Panc1 (cell line): ENCODE results near the gene DAPP1. TPM values are rescaled to one million over a fixed set of nuclear protein-coding genes. Genes with fewer than 3 reads are reported as not detected.

Experiments used
- ATAC-seq: fragments of 200-7000 bp; cut with Tn5 transposase; 2 replicates; pipeline ENCODE4 v1.9.1; 2020; ENCODE audit warnings: mild to moderate bottlenecking, moderate library complexity
- BruUV-seq: library from RNA; stranded (reverse); fragments of 400-500 nt; replicated peaks from 2 replicates; lab custom pipeline; 2021; lab: Mats Ljungman, UMichigan
- CTCF ChIA-PET: fragments of 300-600 bp; sonication (Branson Sonifier 250); formaldehyde crosslinking; loops from one replicate; lab custom pipeline; 2022; ENCODE audit warnings: antibody characterized with exemption; lab: Charles Lee
- POLR2A ChIA-PET: fragments of 300-600 bp; sonication (Branson Sonifier 250); formaldehyde crosslinking; loops from one replicate; lab custom pipeline; 2022; ENCODE audit warnings: antibody characterized with exemption; lab: Charles Lee
- DNase-seq: peaks from one replicate; pipeline ENCODE4 v3.0.0-alpha.2; 2010; ENCODE audit warnings: low read depth, low spot score
- H3K27ac ChIP-seq: 2 replicates; pipeline ENCODE4 v1.5.1; 2011; ENCODE audit warnings: mild to moderate bottlenecking, low read length, inconsistent platforms
- H3K27me3 ChIP-seq: fragments of 200-500 bp; sonication (Bioruptor generic); 2 replicates; pipeline ENCODE4 v1.6.0; 2014; ENCODE audit warnings: low read length, inconsistent platforms; ENCODE audit not compliant: control insufficient read depth, insufficient read depth
- H3K36me3 ChIP-seq: fragments of 200-500 bp; sonication (Bioruptor generic); 2 replicates; pipeline ENCODE4 v1.5.1; 2014; ENCODE audit warnings: inconsistent platforms, mild to moderate bottlenecking, low read length, moderate library complexity; ENCODE audit not compliant: control insufficient read depth, insufficient read depth
- H3K4me1 ChIP-seq: 2 replicates; pipeline ENCODE4 v1.5.1; 2011; ENCODE audit warnings: inconsistent platforms, mild to moderate bottlenecking, low read length, moderate library complexity; ENCODE audit not compliant: control insufficient read depth, insufficient read depth
- H3K4me3 ChIP-seq, 2 experiments: 2 replicates each; pipeline ENCODE4 v1.5.1; 2011 to 2012; ENCODE audit warnings: low read depth in 2 of 2, low read length in 2 of 2, mild to moderate bottlenecking in 2 of 2, inconsistent platforms in 1 of 2, moderate library complexity in 1 of 2
- H3K9me3 ChIP-seq: fragments of 200-500 bp; sonication (Bioruptor generic); 2 replicates; pipeline ENCODE4 v1.5.1; 2014; ENCODE audit warnings: low read depth, mild to moderate bottlenecking, inconsistent platforms, low read length, moderate library complexity; ENCODE audit not compliant: control insufficient read depth, insufficient read depth
- CTCF ChIP-seq: fragments of 450-650 bp; IDR thresholded peaks from 2 replicates; pipeline ENCODE4 v1.5.1; 2017; ENCODE audit warnings: mild to moderate bottlenecking
- POLR2AphosphoS5 ChIP-seq: IDR thresholded peaks from 2 replicates; pipeline ENCODE4 v1.6.1; 2012; ENCODE audit warnings: mild to moderate bottlenecking, low read depth, low read length, moderate library complexity
- REST ChIP-seq, 2 experiments: IDR thresholded peaks; 2 replicates each; pipeline ENCODE4 v1.6.1; 2011 to 2012; ENCODE audit warnings: low read depth in 2 of 2, control low read depth in 1 of 2, low read length in 1 of 2, mild to moderate bottlenecking in 1 of 2, moderate library complexity in 1 of 2; ENCODE audit not compliant: insufficient read depth in 1 of 2
- SIN3A ChIP-seq: IDR thresholded peaks from 2 replicates; pipeline ENCODE4 v1.6.1; 2012; ENCODE audit warnings: low read depth, mild to moderate bottlenecking, low read length, moderate library complexity, borderline replicate concordance; ENCODE audit not compliant: insufficient read depth
- TCF7L2 ChIP-seq: IDR thresholded peaks from 2 replicates; pipeline ENCODE4 v1.6.1; 2011; ENCODE audit warnings: mild to moderate bottlenecking, low read depth, low read length, inconsistent platforms
- in situ Hi-C: cut with HindIII; loops from 2 replicates; pipeline ENCODE4 v1.10.0; 2016; ENCODE audit warnings: low sequenced_read_pairs, low pct_unique_long_range_greater_than_20kb
- intact Hi-C: fragments of 100-400 bp; cut with micrococcal nuclease; formaldehyde crosslinking; loops from one replicate; pipeline ENCODE4 v1.10.0; 2022; ENCODE audit not compliant: unreplicated experiment
- total RNA-seq: library from RNA; stranded (reverse); gene quantifications from one replicate; pipeline ENCODE4 v1.2.1, GENCODE V29; 2021; ENCODE audit not compliant: unreplicated experiment

DAPP1 gene
- total RNA-seq, 1 experiment from 2014 or later, result not detected

- Histone ChIP-seq H3K4me1 (no peaks in the 10 kb centered on the region), H3K27ac (no peak overlapping the region), H3K9me3 (no peaks in the 10 kb centered on the region), H3K36me3 (peaks cover 34% of the 10 kb centered on the region), H3K27me3 (no peaks in the 10 kb centered on the region), H3K4me3 (no peak overlapping the region)
- intact Hi-C loops (loop anchor here (5.0 kb wide), 1 partner anchor 323 kb away; the partner anchor contains the start of gene TRMT10A), in situ Hi-C loops (no loop called here)
- CTCF ChIA-PET, result no interaction called here
- TF ChIP-seq TCF7L2, result no peak
- no peak for TF ChIP-seq SIN3A
- TF ChIP-seq POLR2AphosphoS5, result no peak
- no peak for TF ChIP-seq REST (IDR thresholded peaks at IDR 0.05; ENCODE audit: insufficient read depth in 1 of 2, low read depth in 2 of 2, low read length in 1 of 2)
- no peak for TF ChIP-seq CTCF
- POLR2A ChIA-PET, result no interaction called here
- BruUV-seq, result no TSS peak
- DNase-seq (no peak), ATAC-seq (no peak)
Observed at GRCh38 chr4:99885687-99886086, 69.1 kb downstream of the DAPP1 start.

- intact Hi-C loops (loop anchor here (5.0 kb wide), 1 partner anchor 324 kb away; the partner anchor contains the start of gene TRMT10A), in situ Hi-C loops (no loop called here)
- H3K4me3 ChIP-seq, result no peak overlapping the region
- no peaks in the 10 kb centered on the region for H3K4me1 ChIP-seq
- no peak overlapping the region for H3K27ac ChIP-seq
- no TSS peak for BruUV-seq
- ChIA-PET POLR2A (no interaction called here), CTCF (no interaction called here)
- H3K9me3 ChIP-seq, result no peaks in the 10 kb centered on the region
- TF ChIP-seq CTCF (no peak), SIN3A (no peak), POLR2AphosphoS5 (no peak), REST (IDR thresholded peaks at IDR 0.05; ENCODE audit: insufficient read depth in 1 of 2, low read depth in 2 of 2, low read length in 1 of 2) (no peak), TCF7L2 (no peak)
- DNase-seq, result no peak
- H3K27me3 ChIP-seq, result no peaks in the 10 kb centered on the region
- peaks cover 30% of the 10 kb centered on the region for H3K36me3 ChIP-seq
- ATAC-seq, result no peak
Observed at GRCh38 chr4:99886146-99886545, 69.5 kb downstream of the DAPP1 start.
